Fibroblast of lung (primary cell): ENCODE data around the gene KLHL25.

Experiments
- EZH2 ChIP-seq: IDR thresholded peaks from 2 replicates; pipeline ENCODE4 v1.5.1; 2012; ENCODE audit warnings: low read length, control low read depth, mild to moderate bottlenecking; ENCODE audit errors: missing control alignments
- TF ChIP-seq, protein P1 (sequence below), 2 donors: IDR thresholded peaks in 1 of 2; conservative IDR thresholded peaks in 1 of 2; 1 replicate in 1 of 2; 2 replicates in 1 of 2; pipeline ENCODE4 v1.5.1; 2011 to 2012; ENCODE audit warnings: low read length in 2 of 2, control low read depth in 1 of 2, inconsistent platforms in 1 of 2, low read depth in 1 of 2, mild to moderate bottlenecking in 1 of 2

- TF ChIP-seq, protein P1, sequence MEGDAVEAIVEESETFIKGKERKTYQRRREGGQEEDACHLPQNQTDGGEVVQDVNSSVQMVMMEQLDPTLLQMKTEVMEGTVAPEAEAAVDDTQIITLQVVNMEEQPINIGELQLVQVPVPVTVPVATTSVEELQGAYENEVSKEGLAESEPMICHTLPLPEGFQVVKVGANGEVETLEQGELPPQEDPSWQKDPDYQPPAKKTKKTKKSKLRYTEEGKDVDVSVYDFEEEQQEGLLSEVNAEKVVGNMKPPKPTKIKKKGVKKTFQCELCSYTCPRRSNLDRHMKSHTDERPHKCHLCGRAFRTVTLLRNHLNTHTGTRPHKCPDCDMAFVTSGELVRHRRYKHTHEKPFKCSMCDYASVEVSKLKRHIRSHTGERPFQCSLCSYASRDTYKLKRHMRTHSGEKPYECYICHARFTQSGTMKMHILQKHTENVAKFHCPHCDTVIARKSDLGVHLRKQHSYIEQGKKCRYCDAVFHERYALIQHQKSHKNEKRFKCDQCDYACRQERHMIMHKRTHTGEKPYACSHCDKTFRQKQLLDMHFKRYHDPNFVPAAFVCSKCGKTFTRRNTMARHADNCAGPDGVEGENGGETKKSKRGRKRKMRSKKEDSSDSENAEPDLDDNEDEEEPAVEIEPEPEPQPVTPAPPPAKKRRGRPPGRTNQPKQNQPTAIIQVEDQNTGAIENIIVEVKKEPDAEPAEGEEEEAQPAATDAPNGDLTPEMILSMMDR (conservative IDR thresholded peaks at IDR 0.05 in 1 of 2, IDR thresholded peaks at IDR 0.05 in 1 of 2; ENCODE audit: low read depth in 1 of 2, low read length in 2 of 2), result no peak
- no peak for TF ChIP-seq EZH2
Observed at GRCh38 chr15:85826756-85827515, 32.2 kb upstream of the KLHL25 start.
